GM21529 (cell line): ENCODE results near the gene KYNU.
A peak's percentile ranks its signal among the peaks of the same experiment; 100 is the strongest.

Experiments used
- ATAC-seq: cut with Tn5 transposase; IDR thresholded peaks from one replicate; pipeline ENCODE4 v1.9.1; 2021; ENCODE audit not compliant: unreplicated experiment

KYNU gene

DNA sequence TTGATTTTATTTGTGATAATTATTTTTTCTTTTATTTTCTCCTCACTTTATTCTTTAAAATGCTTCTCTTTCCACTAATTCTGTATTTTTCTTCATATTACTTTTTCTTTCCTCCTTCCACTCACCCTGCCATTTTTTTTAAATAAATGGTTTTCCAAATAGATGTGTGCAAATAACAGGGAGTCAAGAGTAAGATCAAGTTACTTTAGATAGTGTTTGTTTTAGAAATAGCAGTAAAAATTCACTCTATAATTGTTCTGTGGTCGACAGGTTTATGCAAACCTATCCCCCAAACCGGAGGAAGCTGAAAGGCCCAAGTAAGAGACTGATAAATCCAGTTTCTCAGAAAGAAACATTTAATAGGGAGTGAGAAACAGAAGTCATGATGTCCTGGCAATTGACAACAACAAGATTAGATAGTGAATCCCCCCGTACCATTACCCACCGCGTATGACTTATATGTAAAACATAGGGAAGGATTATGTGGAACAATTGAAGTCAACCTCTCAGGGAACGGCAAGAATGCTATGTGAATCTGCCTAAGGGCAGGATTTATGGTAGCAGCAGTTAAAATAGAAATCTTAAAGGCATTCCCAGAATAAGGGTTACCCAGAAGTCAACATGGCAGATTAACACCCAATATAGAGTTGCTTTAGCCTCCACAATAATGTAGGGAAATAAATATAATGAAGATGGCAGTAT lies 75.5 kb downstream of the KYNU start:
- ATAC-seq = no peak

DNA sequence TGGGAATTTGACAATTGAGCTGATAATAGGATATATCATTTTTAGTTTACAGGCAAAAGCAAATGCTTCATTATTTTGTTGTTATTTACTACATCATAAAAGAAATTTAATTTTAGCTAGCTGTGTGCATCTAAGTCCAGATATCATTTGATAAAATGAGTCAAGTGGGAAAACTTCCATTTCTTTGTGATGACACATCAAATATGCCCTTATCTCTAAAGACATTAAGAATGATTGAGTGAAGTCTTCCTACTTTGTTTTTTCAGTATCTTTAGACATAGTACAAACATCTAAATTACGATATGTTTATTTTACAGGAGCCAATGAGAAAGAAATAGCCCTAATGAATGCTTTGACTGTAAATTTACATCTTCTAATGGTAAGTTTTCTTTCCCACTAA lies 77.0 kb downstream of the KYNU start:
- no peak for ATAC-seq

DNA sequence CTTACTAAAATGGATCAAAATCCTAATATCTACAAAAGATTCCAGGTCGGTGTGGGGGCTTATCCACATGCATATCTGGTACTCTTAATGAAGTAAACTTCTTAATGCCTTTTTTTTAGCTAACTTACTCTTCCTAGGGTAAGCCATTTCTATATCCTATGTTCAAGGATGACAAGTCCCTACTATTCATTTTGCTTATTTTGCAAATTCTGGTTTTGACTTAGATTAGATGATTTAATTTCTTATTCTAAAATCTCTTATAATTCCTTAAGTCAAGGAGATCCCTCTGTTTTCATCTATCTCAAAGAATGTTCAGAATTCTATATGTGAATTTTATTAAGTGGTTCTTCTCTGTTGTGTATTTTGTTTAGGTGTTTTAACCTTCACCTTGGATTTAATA lies 79.7 kb downstream of the KYNU start:
- no peak for ATAC-seq

DNA sequence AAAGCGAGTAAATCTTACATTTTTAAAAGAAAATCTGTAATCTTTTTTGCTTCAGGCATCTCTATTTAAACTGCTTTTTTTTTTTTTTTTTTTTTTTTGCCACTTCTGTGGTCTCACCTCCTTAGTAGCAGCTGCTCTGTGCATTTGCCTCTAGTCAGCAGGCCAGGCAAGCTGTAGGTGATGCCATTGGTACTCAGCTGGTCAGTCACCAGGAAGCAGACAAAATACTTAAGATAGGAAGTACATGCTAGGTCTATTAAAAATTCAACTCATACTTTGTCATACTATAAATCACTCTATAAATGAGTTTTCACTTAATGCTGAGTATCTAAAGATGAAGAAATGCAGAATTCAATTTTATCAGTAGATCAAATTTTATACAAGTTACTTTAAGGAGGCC lies 83.7 kb downstream of the KYNU start:
- no peak for ATAC-seq

DNA sequence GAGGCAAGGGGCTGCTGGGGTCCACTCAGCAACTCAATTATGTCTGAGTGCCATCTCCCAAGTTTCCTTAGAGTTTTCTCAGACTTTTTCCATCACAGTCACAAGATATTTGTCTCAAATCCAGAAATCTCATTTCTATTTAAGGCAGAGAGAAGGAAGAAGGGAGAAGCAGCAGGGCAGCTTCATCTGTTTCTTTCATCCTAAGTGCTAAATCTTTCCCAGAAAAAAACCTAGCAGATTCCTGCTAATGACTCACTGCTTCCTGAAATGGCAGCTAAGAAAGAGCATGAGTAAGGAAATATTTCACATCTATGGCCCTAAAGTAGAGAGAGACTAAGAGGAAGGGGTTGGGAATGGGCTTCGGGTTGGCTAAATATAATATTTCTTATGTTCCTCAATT lies 88.0 kb downstream of the KYNU start:
- ATAC-seq = no peak

DNA sequence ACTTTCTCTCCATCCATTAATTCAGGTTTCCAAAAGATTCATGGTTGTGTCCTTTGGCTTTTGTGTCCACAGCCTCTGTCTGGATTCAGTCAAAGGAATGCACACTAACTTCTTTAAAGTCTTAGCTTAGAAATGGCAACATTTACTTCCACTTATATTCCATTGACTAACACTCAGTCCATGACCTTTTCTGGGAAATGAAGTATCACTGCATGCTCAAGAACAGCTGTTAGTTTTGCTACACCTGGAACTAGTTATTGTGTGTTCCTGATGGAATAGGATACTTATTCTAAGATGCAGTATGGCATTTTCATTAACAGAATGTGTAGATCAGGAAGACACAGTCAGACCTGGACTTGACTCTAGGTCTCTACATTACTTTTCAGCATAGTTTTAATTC lies 88.8 kb downstream of the KYNU start:
- ATAC-seq = no peak

DNA sequence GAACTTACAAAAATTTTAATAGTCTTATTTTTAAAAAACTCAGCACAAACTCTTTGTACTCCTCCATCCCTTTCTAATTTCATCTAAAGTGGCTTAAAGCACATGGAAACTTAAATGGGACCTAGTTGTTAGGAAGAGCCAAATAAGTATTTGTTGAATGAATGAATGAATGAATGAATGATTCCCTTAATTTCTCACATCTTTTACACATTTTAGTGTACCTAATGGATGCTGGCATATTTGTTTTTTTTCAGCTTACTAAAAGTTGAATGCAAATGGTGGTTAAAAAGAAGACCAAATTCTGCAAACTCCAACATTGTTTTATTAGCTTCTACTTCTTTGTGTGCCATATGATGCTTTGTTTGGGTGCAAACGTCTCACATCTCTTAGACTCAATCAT lies 89.6 kb downstream of the KYNU start:
- no peak for ATAC-seq

DNA sequence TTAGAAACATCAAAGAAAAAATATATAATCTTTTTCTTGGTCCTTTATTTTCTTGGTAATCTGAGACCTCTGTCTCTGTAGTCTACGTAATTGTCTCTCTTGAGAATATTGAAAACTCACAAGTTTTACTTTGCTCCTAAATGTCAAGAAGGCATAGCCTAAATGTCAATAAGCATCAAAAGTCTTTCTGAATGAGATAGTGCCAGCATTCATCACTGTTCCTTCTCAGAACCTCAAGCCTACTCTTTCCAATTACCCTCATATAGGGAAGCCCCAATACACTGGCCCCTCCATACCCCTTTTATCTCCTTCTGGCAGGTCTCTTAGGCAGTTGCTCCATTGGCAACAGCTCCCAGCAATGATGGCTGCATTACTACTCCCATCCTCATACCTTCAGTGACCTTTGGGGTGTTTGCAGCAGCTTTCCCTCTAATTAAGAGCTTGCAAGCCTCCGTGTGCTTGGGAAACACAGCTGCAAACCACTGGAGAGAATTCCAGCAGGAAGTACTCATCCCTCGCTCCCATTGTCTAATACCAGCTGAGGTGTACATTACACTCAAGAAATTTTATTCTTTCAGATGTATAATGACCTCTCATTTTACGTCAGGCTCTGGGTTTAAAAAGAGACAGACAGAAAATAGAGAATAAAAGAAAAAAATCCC lies 95.8 kb downstream of the KYNU start:
- no peak for ATAC-seq

DNA sequence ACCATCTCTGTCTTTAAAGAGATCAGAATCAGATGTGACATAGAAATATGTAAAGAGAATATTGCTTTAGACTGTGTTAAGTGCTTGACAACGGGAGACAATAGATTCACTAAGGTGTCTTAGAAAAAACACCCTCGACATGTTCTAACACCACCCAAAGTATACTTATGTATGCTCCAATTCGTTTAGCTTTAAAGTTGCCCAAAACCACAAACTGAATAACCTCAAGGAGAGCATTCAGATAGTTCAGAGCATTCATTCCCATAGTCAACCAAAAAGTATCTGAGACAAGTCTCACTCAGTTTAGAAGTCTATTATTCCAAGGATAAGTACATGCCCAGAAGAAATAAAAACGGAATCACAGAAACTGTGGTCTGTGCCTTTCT lies 96.4 kb downstream of the KYNU start:
- peak; percentile 4 for ATAC-seq

DNA sequence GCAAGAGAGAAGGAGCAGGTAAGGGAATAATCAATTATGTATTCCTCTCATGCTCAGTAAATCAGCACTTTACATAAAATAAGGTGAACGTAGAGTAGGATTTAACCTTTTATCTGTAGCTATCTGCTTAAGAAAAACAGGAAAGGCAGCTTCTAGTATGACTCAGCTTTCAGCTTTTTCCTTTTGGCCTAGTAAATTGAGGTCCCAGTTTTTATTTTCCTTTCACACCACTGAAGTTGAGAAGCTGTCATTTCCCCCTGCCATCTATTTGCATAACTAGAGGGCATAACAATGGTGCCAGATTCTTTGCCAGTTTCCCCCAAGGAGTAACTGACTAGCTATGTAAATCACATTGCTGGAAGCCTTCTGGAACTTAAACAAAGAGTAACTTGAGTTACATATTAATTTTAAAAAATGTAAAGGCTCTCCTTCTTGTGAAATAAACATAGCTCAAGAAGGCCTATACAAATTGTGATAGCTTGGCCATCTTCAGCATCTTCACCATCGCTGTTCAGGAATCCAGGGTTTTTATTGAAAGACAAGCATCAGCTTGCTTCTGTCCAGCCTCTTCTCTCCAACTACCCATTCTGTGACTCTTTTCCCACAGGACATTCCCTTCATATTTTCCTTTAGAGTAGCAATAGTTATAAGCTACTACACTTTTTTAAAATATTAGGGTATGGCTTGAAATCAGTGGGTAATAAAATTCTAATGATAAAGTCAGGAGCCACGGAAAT lies 97.0 kb downstream of the KYNU start:
- peak; percentile 62 for ATAC-seq

DNA sequence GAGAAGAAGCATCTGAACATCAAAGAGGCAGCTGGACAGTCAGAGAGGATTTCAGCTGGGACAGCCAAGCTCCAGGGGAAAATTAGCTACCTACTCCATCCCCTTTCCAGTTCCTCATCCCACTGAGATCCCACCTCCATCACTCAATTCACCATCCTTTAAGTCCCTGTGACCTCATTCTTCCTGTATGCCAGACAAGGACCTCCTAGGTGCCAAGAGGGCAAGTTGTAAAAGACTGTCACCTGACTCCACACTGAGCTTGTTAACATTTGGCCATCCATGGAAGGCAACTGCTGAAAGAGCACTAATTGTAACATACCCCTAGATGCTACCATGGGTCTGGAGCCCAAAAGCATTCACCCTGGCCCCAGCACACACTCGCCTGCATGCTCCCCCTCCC lies 97.8 kb downstream of the KYNU start:
- ATAC-seq = no peak

DNA sequence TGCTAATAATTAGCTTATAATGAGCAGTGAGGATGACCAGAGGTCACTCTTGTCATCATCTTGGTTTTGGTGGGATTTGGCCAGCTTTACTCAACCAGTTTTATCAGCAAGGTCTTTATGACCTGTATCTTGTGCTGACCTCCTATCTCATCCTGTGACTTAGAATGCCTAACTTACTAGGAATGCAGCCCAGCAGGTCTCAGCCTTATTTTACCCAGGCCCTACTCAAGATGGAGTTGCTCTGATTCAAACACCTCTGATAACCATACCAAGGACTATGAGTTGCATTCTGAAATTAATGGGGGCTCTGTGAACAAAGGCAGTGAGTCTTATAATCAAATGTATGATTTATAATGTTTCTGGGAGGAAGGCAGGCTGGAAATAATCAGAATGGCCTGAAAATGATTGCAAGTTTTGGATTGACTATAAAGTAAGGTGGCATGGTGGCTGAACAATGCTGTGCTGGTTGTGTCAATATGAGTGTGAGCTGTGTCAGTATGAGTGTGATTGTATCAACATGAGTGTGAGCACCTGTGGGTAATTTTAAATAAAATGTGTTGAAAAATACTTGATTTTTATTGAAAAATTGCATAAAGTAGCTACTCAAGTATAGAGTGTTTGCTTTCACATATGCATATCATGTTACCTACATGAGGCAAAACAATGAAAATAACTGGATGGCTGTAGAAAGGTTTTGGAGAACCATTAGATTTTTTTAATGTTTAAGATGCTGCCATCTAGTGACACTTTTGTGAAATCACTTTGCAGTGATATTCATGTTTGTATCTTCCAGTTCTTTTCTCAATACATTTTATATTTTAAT lies 103.0 kb downstream of the KYNU start:
- ATAC-seq = peak; percentile 58

DNA sequence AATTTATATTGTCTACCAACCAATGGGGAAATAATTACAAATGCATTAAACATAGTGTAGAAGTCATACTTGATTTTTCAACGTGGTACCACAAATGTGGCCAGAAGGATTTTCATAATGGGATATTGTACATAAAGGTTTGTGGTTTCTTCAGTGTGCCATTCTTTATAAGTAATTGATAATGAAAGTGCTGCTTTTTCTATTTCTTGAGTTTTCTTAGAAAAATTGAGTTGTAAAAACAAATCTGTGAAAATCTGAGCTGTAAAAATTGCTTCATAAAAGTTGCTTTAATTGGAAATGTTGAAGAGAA lies 103.6 kb downstream of the KYNU start:
- no peak for ATAC-seq

DNA sequence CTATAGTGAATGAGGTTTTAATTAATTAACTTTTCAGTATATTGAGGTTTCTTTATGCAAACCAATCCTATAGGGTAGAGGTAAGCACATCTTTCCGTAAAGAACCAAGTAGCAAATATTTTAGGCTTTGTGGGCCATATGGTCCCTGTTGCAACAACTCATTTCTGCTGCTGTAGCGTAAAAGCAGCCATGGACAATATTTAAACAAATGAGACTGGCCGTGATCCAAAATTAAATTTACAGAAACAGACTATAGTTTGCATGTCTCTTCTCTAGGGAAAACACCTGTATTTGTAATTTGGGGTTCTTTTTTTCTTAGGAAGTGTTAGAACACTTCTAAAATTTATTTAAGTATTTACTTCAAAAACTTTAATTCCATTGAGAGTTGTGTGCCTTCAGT lies 104.3 kb downstream of the KYNU start:
- ATAC-seq = no peak

DNA sequence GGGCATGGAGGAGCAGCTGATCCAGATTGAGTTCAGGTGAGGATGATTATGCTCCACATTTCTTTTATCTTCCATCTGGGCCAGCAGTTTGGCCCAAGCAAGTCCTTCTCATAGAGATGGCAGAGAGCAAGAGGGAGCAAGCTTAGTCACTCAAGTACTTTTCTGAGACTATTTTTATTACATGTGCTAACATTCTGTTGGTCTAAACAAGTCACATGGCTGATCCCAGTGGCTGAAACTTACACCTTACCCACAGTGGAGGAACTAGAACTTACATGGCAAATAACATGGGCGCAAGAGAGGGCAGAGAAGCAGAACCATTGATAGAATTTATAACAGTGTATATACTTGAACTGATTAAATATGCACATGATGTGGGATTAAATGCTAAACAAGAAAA lies 105.7 kb downstream of the KYNU start:
- ATAC-seq = peak; percentile 54

DNA sequence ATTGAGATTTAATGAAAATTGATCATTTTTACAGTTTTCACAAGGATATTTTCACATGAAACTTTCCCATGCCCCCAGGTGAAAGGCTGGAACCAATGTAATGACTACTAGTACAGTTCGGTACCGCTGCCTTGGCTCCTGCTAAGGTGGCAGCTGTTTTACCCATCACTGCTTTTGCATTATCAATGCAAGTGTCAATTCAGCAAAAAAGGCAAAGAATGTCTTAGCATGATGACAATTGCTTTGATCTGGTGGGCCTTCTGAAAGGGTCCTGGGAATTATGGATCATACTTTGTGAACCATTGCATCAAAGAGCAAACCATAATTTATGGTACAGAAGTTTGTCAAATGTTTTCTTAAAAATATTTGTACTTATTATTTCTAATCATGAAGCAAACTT lies 107.2 kb downstream of the KYNU start:
- no peak for ATAC-seq

DNA sequence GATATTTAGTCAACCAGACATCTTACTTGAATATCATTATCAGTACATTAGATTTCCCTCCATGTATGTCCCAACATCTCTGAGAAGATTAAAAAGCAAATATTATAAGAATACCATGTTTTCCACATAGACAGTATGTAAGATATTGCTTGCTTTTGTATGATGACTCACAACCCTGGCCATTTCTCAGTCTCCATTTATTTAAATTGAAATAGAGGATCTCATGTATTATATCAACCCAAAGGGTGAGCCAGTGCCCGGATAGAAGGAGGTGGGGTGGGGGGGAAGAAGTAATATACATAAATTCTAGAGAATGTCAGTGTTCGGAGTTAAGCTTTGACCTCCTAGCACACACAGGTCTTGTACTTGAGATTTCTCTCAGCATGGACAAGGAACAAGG lies 109.6 kb downstream of the KYNU start:
- ATAC-seq = no peak

DNA sequence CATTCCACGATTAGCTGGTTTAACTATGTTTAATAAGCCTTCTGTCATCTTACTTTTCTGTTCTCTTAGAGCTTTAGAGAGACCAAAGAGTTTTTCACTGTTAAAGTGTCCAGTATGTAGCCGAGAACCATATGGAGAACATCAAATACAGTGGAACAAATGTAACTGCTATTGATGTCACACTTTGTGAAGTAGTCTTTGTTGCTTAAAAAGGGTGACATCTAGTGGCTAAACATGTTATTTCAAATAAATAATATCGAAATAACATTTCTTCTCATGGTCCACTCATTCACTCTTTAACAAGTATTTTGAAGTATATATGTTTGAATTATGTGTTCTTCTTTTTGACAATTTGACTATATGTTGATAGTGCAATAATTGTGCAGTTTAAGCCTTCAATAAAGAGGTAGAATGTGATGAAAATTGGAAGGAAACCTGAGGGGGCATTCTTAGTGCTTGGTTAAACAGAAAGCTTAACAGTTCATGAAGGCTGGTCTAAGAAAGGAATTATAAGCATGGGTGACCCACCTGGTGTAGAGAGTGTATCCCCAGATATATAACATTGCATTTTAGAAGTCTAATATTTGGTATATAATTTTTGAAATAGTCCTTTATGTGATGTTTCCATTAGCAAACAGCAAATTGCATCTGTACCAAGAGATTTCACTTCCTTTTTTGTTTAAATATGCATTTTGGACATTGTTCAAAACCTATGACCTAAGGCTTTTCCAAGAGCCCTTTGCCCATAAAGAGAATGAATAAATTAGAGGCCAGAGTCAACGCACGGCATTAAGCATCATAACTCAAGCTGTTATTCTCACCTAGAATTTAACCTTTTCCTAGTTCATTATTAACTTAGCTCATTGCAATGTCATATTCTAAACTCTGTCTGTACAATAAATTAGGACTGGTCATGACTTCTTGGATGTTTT lies 112.1 kb downstream of the KYNU start:
- ATAC-seq = peak; percentile 81

DNA sequence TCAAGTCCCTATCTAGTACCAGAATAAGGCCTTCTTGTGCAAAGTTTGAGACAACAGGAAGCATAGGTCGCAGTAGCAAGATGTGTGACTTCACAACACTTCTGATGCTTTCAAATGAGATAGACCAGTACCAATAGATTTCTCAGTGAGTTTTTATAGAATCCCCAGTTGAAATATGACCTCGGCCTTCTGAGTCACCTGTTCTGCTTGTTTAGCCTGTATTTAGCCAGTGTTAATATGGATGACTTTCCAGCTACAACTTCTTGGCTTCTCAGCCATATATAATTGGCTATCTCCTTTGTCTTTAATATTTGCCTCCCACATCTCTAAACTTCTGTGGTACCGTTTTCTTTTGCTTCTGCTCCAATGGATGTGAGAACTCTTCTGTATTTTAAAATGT lies 113.8 kb downstream of the KYNU start:
- ATAC-seq = no peak

DNA sequence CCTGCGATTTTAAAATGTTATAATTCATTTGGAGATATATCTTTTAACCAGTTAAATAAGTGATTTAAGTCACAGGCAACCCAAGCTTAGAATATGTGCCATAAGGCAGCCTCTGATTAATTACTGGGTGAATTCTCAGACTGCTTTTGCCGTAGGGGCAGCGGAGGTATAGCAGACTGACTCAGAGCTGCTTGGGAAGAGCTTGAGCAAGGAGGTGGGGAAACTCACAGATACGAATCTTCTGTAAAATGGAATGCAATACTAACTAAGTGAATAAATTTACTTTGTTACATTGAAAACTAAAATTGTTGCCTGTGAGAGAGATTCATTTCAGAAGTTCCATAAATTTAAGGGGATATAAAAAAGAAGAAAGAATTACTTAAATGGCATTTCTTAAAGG lies 115.4 kb downstream of the KYNU start:
- no peak for ATAC-seq

DNA sequence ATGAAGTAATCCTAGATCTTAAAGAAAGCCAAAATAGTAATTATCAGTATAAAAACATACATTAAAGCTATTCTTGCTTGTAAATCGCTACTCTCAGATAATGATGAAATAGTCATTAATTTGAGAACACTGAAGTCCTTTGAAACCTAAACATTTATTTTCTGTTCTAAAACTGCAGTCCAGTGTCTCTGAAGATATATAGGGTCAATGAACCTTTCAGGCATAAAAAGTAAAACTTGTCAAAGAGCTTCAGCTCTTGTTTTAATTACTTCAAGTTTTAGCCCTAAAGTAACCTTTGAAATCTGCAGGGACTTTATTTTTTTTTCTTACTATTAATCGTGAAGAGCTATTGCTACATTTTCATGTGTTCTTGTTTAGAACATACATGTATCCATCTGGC lies 116.3 kb downstream of the KYNU start:
- no peak for ATAC-seq
